Chondrocyte (in vitro differentiated cells): ENCODE measurements around the gene PPP1R3G. TPM values are rescaled to one million over a fixed set of nuclear protein-coding genes. Genes with fewer than 3 reads are reported as not detected.

Experiments
- DNase-seq: peaks from one replicate; pipeline ENCODE4 v3.0.0; 2021; ENCODE audit warnings: mixed read lengths, low spot score
- H3K27ac Mint-ChIP-seq: one replicate; pipeline ENCODE4 v1.8.0; 2021; ENCODE audit warnings: mild to moderate bottlenecking, moderate library complexity, mixed read lengths; ENCODE audit not compliant: unreplicated experiment
- H3K27me3 Mint-ChIP-seq: 2 replicates; pipeline ENCODE4 v1.8.0; 2021; ENCODE audit warnings: low read depth, mixed read lengths
- H3K36me3 Mint-ChIP-seq: 2 replicates; pipeline ENCODE4 v1.8.0; 2021; ENCODE audit warnings: low read depth, mixed read lengths
- H3K4me1 Mint-ChIP-seq: 2 replicates; pipeline ENCODE4 v1.8.0; 2021; ENCODE audit warnings: low read depth, mild to moderate bottlenecking, mixed read lengths
- H3K4me3 Mint-ChIP-seq: one replicate; pipeline ENCODE4 v1.8.0; 2021; ENCODE audit warnings: mild to moderate bottlenecking, moderate library complexity, mixed read lengths; ENCODE audit not compliant: unreplicated experiment
- H3K9me3 Mint-ChIP-seq: 2 replicates; pipeline ENCODE4 v1.8.0; 2021; ENCODE audit warnings: low read depth, mixed read lengths
- total RNA-seq: library from RNA; stranded (reverse); gene quantifications from 3 replicates; pipeline ENCODE4 v1.2.1, GENCODE V29; 2021
- TF ChIP-seq, protein P1 (sequence below): fragments of 200-600 bp; sonication (generic); IDR thresholded peaks from 2 replicates; pipeline ENCODE4 v1.5.0; 2021; ENCODE audit warnings: antibody characterized with exemption, mild to moderate bottlenecking, moderate library complexity

PPP1R3G gene
- total RNA-seq, 1 donor from 2014 or later = 2.6 TPM

GRCh38 chr6:5105146-5105545 lies 20.0 kb downstream of the PPP1R3G start:
- no peaks in the 10 kb centered on the region for H3K36me3 Mint-ChIP-seq
- no peaks in the 10 kb centered on the region for H3K27me3 Mint-ChIP-seq
- TF ChIP-seq, protein P1, sequence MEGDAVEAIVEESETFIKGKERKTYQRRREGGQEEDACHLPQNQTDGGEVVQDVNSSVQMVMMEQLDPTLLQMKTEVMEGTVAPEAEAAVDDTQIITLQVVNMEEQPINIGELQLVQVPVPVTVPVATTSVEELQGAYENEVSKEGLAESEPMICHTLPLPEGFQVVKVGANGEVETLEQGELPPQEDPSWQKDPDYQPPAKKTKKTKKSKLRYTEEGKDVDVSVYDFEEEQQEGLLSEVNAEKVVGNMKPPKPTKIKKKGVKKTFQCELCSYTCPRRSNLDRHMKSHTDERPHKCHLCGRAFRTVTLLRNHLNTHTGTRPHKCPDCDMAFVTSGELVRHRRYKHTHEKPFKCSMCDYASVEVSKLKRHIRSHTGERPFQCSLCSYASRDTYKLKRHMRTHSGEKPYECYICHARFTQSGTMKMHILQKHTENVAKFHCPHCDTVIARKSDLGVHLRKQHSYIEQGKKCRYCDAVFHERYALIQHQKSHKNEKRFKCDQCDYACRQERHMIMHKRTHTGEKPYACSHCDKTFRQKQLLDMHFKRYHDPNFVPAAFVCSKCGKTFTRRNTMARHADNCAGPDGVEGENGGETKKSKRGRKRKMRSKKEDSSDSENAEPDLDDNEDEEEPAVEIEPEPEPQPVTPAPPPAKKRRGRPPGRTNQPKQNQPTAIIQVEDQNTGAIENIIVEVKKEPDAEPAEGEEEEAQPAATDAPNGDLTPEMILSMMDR = no peak
- no peak overlapping the region for H3K4me3 Mint-ChIP-seq
- no peak overlapping the region for H3K27ac Mint-ChIP-seq
- H3K9me3 Mint-ChIP-seq = no peaks in the 10 kb centered on the region
- H3K4me1 Mint-ChIP-seq = no peaks in the 10 kb centered on the region
- DNase-seq = no peak

- Mint-ChIP-seq H3K9me3 (no peaks in the 10 kb centered on the region), H3K36me3 (peaks cover 2% of the 10 kb centered on the region), H3K4me1 (no peaks in the 10 kb centered on the region), H3K27me3 (no peaks in the 10 kb centered on the region), H3K27ac (no peak overlapping the region), H3K4me3 (no peak overlapping the region)
- TF ChIP-seq, protein P1 = no peak
- no peak for DNase-seq
Measured at GRCh38 chr6:5107341-5107740, 22.2 kb downstream of the PPP1R3G start.

- Mint-ChIP-seq H3K27me3 (no peaks in the 10 kb centered on the region), H3K36me3 (peaks cover 2% of the 10 kb centered on the region), H3K9me3 (no peaks in the 10 kb centered on the region), H3K4me1 (peaks cover 4% of the 10 kb centered on the region), H3K27ac (no peak overlapping the region), H3K4me3 (no peak overlapping the region)
- TF ChIP-seq, protein P1 = no peak
- no peak for DNase-seq
Measured at GRCh38 chr6:5108068-5108467, 22.9 kb downstream of the PPP1R3G start.

DNA sequence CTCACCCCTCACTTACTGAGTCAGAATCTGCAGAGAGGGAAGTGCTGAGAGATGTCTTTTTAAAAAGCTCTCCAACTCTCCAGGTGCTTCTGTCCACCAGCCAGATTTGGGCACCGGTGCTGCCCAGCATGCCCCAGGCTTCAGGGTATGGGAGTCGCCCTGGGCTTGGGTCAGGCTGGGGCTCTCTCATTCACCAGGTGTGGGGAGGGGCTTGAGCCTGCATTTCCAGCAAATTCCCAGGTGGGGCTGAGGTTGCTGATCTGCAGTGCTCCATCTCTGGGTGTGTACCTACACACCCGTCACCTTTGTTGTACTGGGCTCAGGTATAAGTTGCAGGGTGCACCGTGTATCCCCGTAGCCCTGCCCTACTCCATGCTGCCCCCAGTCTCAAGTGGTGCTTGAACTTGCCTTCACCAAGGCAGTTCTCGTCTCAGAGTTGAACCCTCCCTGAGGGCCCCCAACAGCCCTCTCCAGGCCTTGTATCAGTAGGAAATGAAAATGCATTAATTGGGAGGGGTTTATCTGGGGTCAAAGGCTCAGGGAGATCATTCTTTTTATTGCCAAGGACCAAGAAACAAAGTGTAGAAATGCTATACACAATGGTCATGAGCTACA lies 23.5 kb downstream of the PPP1R3G start:
- Mint-ChIP-seq H3K9me3 (no peaks in the 10 kb centered on the region), H3K4me1 (peaks cover 4% of the 10 kb centered on the region), H3K27ac (no peak overlapping the region), H3K27me3 (no peaks in the 10 kb centered on the region), H3K4me3 (no peak overlapping the region), H3K36me3 (peaks cover 2% of the 10 kb centered on the region)
- DNase-seq = no peak
- TF ChIP-seq, protein P1 = no peak

- TF ChIP-seq, protein P1 = no peak
- DNase-seq = no peak
- Mint-ChIP-seq H3K4me1 (peaks cover 4% of the 10 kb centered on the region), H3K9me3 (no peaks in the 10 kb centered on the region), H3K27ac (no peak overlapping the region), H3K27me3 (no peaks in the 10 kb centered on the region), H3K36me3 (peaks cover 2% of the 10 kb centered on the region), H3K4me3 (no peak overlapping the region)
Measured at GRCh38 chr6:5109436-5109835, 24.3 kb downstream of the PPP1R3G start.
